PC-9 (cell line): Measurements from ENCODE around the gene TRAPPC10.

Experiments used
- CTCF ChIP-seq: fragments of 200-600 bp; sonication (generic); conservative IDR thresholded peaks from 2 replicates; pipeline ENCODE4 v1.6.1; 2017; ENCODE audit warnings: mixed run types, antibody characterized with exemption, mild to moderate bottlenecking, moderate library complexity
- EZH2 ChIP-seq: fragments of 200-600 bp; sonication (generic); IDR thresholded peaks from 2 replicates; pipeline ENCODE4 v1.8.0; 2017; ENCODE audit warnings: antibody characterized with exemption, low read depth

GRCh38 chr21:43983860-43984420 lies 28.2 kb upstream of the TRAPPC10 start:
- TF ChIP-seq EZH2 (no peak), CTCF (no peak)
